HG03097 (cell line): ENCODE measurements around the gene ACIN1.
"Not testable (repeated sequence)": the region's sequence is repeated elsewhere in the genome, so short reads cannot be mapped to it uniquely, and the experiment has no call there.

ENCODE experiments used
- ATAC-seq: cut with Tn5 transposase; IDR thresholded peaks from one replicate; pipeline ENCODE4 v1.9.1; 2021; ENCODE audit not compliant: unreplicated experiment, low FRiP score

Gene ACIN1

GRCh38 chr14:23107620-23108019 lies 12.7 kb upstream of the ACIN1 start:
- ATAC-seq, result not testable (repeated sequence)

DNA sequence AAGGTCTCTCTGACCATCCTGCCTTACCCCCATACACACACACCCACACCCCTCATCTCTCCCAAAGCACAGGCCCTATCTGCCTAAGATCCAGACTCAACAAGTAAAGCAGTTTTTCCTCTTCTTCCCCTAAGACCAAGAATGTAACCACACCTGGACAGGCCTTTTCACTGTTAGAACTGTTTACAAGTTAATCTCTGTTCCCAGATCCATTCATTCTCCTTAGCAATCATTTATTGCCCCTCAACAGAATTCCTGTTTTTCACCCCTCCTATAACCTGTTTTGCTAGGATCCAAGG lies 11.8 kb upstream of the ACIN1 start:
- no peak for ATAC-seq

- no peak for ATAC-seq
Measured at GRCh38 chr14:23105348-23105824, 10.4 kb upstream of the ACIN1 start.

GRCh38 chr14:23104591-23105347 lies 9.8 kb upstream of the ACIN1 start, which contains the start of gene CIROP:
Gene CIROP, minus strand, starts transcription at chr14:23104989. Its CDS starts 69 bp downstream, at chr14:23104920.
- ATAC-seq, result no peak

DNA sequence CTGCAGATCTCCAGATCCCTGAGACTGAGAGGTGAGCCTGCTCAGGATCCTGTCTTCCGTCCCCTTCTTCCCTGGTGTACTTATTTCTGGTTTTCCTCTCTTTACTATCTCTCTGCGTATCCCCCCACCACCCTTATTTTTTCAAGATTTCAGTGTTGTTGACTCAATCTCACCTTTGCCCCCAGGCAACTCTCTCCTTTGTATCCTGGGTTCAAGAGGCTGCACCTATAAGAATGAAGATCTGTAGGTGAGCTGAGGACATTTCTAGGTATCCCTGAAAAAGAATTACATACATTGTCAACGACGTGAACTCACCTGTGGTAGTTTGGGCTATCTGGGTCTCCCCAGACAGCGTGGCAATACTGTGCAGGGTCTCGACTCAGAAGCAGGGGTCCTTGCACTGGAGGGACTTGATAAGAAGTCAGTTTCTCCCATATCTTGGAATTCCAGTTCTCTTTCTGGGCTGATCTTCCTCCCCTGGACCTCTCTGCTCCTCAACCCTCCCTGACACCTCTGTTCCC lies 9.2 kb upstream of the ACIN1 start:
- ATAC-seq, result no peak

DNA sequence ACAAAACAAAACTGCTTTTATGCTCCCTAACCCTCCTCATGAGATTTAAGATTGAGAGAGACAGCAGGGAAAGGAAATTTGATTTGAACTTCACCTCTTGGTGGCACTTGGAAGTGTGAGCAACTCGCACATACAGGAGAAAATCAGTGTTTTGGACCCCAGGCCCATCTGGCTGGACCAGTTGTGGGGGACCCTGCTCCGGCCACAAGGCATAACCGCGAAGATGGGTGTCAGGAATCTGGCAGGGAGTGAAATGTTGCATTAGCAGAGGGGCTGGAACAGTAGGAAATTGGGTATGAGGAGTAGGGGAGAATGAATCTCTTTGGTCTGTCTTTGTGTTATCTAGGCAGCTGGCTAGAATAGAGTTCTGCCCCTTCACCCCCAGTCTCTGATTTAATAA lies 8.6 kb upstream of the ACIN1 start:
- ATAC-seq, result no peak

DNA sequence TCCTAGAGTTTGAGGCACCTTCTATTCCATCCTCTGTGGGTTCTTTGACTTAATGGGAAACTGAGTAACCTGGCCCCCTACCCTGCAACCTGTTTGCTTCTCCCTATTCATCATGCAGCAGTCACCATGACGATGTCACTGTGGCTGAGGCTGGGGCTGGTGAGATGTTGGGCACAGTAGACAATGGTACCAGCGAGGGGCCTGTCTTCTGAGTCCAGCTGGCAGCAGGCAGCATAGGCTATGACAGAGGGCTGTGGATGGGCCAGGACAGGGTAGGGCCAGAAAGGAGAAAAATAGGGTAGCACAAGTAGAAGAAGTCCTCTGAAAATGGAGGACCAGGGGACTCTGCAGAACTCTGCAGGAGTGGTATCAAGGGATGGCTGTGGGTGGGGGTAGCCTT lies 7.9 kb upstream of the ACIN1 start:
- no peak for ATAC-seq

DNA sequence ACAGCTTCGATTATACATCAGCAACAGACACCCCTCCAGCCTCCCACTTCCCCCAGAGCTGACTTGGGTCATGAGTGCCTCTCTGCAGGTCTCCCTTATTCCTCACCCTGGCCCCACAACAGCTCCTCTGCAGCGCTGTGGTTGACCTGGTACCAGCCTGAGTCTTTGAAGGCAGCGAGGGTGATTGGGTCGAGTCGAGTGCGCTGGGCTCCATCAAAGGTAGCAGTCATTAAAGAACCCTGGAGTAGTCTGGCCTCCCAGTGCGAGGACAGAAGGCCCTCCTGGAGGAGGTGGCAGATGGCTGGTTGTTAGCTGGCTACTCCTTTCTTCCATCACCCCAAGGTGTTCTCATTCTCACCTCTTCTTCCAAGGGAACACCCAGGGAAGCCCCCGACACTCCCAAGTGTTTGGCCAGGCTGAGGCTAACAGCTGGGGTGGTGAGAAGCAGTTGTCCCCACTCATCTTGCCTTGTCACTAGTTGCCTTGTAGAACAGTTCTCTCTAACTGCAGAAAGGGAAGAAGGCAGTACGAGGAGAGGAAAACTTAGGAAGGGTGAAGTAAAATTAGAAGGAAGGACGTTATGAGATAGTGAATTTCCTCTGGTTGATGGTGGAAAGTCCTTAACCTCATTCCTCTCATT lies 7.2 kb upstream of the ACIN1 start:
- no peak for ATAC-seq

GRCh38 chr14:23101213-23101970 lies 6.5 kb upstream of the ACIN1 start:
- ATAC-seq, result no peak

DNA sequence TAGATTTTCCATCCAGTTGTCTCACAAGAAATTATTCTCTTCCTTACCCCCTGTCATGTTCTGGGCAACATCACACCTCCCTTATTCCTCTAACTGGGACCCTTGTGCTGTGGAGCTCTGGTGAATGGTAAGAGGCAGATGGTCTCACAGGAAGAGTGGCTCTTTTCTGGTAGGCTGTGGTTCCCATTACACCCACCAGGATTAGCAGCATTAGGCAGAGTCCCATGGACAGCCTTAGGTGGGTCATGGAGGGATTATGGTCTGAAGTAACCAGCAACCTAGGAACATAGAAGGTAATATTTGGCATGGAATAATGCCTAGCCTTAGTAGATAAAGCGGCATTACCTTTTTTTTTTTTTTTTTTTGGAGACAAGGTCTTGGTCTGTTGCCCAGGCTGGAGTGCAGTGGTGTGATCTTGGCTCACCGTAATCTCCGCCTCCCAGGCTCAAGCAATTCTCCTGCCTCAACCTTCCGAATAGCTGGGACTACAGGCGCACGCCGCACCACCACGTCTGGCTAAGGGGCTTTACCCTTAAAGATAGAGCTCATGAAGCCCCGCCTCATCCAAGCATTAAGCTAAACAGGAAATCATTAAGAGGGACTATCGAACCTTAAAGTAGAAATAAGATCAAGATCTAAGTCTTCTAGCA lies 4.4 kb upstream of the ACIN1 start:
- no peak for ATAC-seq

DNA sequence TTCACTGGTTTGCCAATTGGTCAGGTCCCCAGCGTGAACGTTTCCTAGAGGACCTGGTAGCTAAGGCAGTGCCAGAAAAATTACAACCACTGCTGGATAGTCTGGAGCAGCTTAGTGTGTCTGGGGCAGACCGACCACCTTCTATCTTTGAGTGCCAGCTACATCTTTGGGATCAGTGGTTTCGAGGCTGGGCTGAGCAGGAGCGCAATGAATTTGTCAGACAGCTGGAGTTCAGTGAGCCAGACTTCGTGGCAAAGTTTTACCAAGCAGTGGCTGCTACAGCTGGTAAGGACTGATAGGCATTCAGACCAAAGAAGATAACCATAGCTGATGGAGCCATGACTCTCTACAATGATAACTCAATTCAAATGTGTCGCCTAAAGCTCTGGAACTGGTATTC lies 2.9 kb upstream of the ACIN1 start:
- ATAC-seq, result no peak

GRCh38 chr14:23095196-23096108 lies 516 bp upstream of the ACIN1 start, which contains the start of gene C14orf119:
Gene C14orf119, plus strand, starts transcription at chr14:23095505. Its CDS starts 2,154 bp downstream, at chr14:23097659.
- ATAC-seq, result peak; percentile 92

DNA sequence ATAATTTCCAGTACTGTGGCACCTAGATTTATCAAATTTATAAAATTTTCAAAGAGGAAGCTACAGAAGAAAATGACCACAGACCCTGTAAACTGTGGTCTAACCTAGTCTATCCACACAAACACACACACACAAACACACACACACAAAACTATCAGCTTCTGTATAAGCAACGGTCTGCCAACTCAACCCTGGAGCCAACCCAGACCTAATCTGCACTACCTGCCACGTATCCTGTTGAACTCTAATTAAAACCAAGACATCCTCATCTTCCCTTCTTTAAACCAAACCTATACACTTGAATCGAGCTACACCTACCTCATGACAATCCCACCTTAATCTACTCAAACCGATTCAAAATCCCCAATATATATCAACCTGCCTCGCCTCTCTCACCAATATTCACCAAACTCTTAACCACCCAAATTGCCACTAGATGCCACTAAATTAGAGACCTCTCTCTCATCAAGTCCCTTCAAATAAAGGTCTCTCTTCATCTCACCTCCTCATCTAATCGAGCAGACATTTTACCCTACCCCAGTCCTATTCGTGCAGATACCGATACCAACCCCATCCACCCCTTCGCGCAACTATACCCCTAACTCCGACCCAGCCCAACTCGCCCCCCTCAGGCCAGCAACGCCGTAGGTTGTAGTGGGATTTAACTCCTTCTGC lies 808 bp downstream of the ACIN1 start:
- no peak for ATAC-seq

GRCh38 chr14:23093526-23093925 lies 1.4 kb downstream of the ACIN1 start:
- ATAC-seq, result no peak

DNA sequence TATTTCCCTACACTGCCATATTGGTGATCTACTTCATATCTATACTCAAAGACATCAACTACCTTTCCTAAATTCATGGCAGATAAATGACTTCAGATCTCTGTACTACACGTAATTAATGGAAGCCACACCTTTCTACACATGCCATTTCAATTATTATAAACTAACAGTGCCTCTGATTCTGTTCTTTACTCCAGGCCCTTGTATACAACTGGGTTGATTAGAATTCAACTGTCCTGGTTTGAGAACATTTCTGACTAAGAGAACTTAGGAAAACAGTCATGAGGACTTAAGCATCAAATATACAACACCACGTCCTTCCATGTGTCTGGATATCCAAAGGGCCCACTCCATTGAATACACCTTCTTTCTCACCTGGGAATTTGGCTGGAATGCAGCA lies 1.8 kb downstream of the ACIN1 start:
- ATAC-seq, result no peak

- no peak for ATAC-seq
Measured at GRCh38 chr14:23091294-23092225, 3.4 kb downstream of the ACIN1 start.

DNA sequence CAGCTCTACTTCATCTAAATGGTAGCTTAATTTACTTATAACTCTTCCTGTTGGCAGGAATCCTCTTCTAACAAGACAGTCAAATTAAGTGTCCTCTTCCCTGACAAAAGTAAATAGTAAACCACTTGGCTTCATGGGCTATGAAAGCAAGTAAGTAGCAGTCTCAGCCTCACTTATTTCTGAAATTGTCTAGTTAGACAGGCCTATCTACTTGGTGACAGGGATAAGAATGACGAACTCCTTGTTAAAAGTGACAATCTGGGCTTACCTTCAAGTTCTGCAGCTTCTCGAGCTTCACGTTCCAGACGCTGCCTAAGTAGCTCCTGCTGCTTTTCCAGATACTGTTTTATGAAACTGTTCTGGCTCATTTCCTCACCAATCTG lies 4.7 kb downstream of the ACIN1 start:
- no peak for ATAC-seq
